Brain microvascular endothelial cell (primary cell): ENCODE results near the gene CNKSR2.

Source experiments
- DNase-seq: peaks from one replicate; pipeline ENCODE4 v3.0.0-alpha.2; 2020
- H3K27ac ChIP-seq: fragments of 250-450 bp; sonication (Bioruptor Pico); 2 replicates; pipeline ENCODE4 v1.5.1; 2020; ENCODE audit warnings: mild to moderate bottlenecking, moderate library complexity
- H3K27me3 ChIP-seq: fragments of 250-450 bp; sonication (Bioruptor Pico); replicated peaks from 2 replicates; pipeline ENCODE4 v1.5.1; 2020; ENCODE audit warnings: mild to moderate bottlenecking
- H3K36me3 ChIP-seq: fragments of 250-450 bp; sonication (Bioruptor Pico); replicated peaks from 2 replicates; pipeline ENCODE4 v1.5.1; 2020; ENCODE audit warnings: mild to moderate bottlenecking
- H3K4me3 ChIP-seq: 2 replicates; pipeline ENCODE4 v1.5.1; 2011; ENCODE audit warnings: low read depth, mild to moderate bottlenecking, control low read depth, low read length, moderate library complexity
- CTCF ChIP-seq: IDR thresholded peaks from 2 replicates; pipeline ENCODE4 v1.5.1; 2011; ENCODE audit warnings: low read depth, mild to moderate bottlenecking, moderate library complexity, low read length, control low read depth, inconsistent platforms; ENCODE audit errors: missing control alignments
- in situ Hi-C: cut with HindIII; loops from 2 replicates; pipeline ENCODE4 v1.10.0; 2017; ENCODE audit warnings: low sequenced_read_pairs, low pct_ligation_motif_present

The CNKSR2 gene

GRCh38 chrX:21383546-21383945 lies 9.3 kb downstream of the CNKSR2 start:
- H3K27me3 ChIP-seq, result no peaks in the 10 kb centered on the region
- no peak overlapping the region for H3K4me3 ChIP-seq
- in situ Hi-C loops, result no loop called here
- no peak for DNase-seq
- no peaks in the 10 kb centered on the region for H3K36me3 ChIP-seq
- TF ChIP-seq CTCF, result no peak
- H3K27ac ChIP-seq, result no peak overlapping the region

GRCh38 chrX:21384178-21384577 lies 10.0 kb downstream of the CNKSR2 start:
- in situ Hi-C loops, result no loop called here
- no peak for DNase-seq
- no peak overlapping the region for H3K4me3 ChIP-seq
- TF ChIP-seq CTCF, result no peak
- no peaks in the 10 kb centered on the region for H3K36me3 ChIP-seq
- no peaks in the 10 kb centered on the region for H3K27me3 ChIP-seq
- H3K27ac ChIP-seq, result no peak overlapping the region

GRCh38 chrX:21394792-21395191 lies 20.6 kb downstream of the CNKSR2 start:
- Histone ChIP-seq H3K27me3 (no peaks in the 10 kb centered on the region), H3K4me3 (no peak overlapping the region), H3K36me3 (no peaks in the 10 kb centered on the region), H3K27ac (no peak overlapping the region)
- no peak for DNase-seq
- in situ Hi-C loops, result no loop called here
- no peak for TF ChIP-seq CTCF

GRCh38 chrX:21398426-21398825 lies 24.2 kb downstream of the CNKSR2 start:
- in situ Hi-C loops, result no loop called here
- no peak for TF ChIP-seq CTCF
- H3K4me3 ChIP-seq, result no peak overlapping the region
- H3K27me3 ChIP-seq, result no peaks in the 10 kb centered on the region
- no peaks in the 10 kb centered on the region for H3K36me3 ChIP-seq
- H3K27ac ChIP-seq, result no peak overlapping the region
- DNase-seq, result no peak

GRCh38 chrX:21400408-21401121 lies 26.3 kb downstream of the CNKSR2 start:
- no peak overlapping the region for H3K27ac ChIP-seq
- H3K27me3 ChIP-seq, result no peaks in the 10 kb centered on the region
- no peak for DNase-seq
- in situ Hi-C loops, result no loop called here
- H3K36me3 ChIP-seq, result no peaks in the 10 kb centered on the region
- H3K4me3 ChIP-seq, result no peak overlapping the region
- no peak for TF ChIP-seq CTCF

GRCh38 chrX:21408307-21408706 lies 34.1 kb downstream of the CNKSR2 start:
- in situ Hi-C loops, result no loop called here
- TF ChIP-seq CTCF, result no peak
- no peak for DNase-seq

More at GRCh38 chrX:21408307-21408706, 34.1 kb downstream of the CNKSR2 start:
- Histone ChIP-seq H3K4me3 (no peak overlapping the region), H3K36me3 (no peaks in the 10 kb centered on the region), H3K27me3 (no peaks in the 10 kb centered on the region), H3K27ac (no peak overlapping the region)
